A673 (cell line): ENCODE results near the gene SYP. TPM values are rescaled to one million over a fixed set of nuclear protein-coding genes. Genes with fewer than 3 reads are reported as not detected.

Source experiments
- BruUV-seq: library from RNA; stranded (reverse); fragments of 400-500 nt; replicated peaks from 2 replicates; lab custom pipeline; 2021; lab: Mats Ljungman, UMichigan
- CTCF ChIA-PET: fragments of 300-600 bp; sonication (Branson Sonifier 250); formaldehyde crosslinking; loops from one replicate; lab custom pipeline; 2022; ENCODE audit warnings: antibody characterized with exemption; lab: Charles Lee
- POLR2A ChIA-PET: fragments of 300-600 bp; sonication (Branson Sonifier 250); formaldehyde crosslinking; loops from one replicate; lab custom pipeline; 2022; ENCODE audit warnings: antibody characterized with exemption; ENCODE audit not compliant: low non-redundant PET; lab: Charles Lee
- DNase-seq: peaks from one replicate; pipeline ENCODE4 v3.0.0-alpha.2; 2015; ENCODE audit warnings: low spot score
- H3K27ac ChIP-seq: fragments of 200-600 bp; sonication (generic); 2 replicates; pipeline ENCODE4 v1.5.1; 2016; ENCODE audit warnings: mixed run types, low read depth, mild to moderate bottlenecking, mixed read lengths, antibody characterized with exemption, low read length; ENCODE audit not compliant: poor library complexity, severe bottlenecking
- H3K27me3 ChIP-seq: fragments of 200-600 bp; sonication (generic); replicated peaks from 2 replicates; pipeline ENCODE4 v1.6.1; 2017; ENCODE audit warnings: mixed run types, low read depth, mild to moderate bottlenecking, mixed read lengths, antibody characterized with exemption, low read length; ENCODE audit not compliant: insufficient read depth, poor library complexity
- H3K36me3 ChIP-seq: fragments of 200-600 bp; sonication (generic); 2 replicates; pipeline ENCODE4 v1.6.1; 2016; ENCODE audit warnings: mixed run types, mild to moderate bottlenecking, mixed read lengths, antibody characterized with exemption, low read length; ENCODE audit not compliant: insufficient read depth, poor library complexity, severe bottlenecking
- H3K4me1 ChIP-seq: fragments of 200-600 bp; sonication (generic); 2 replicates; pipeline ENCODE4 v1.6.1; 2017; ENCODE audit warnings: mixed run types, mild to moderate bottlenecking, mixed read lengths, antibody characterized with exemption, low read length; ENCODE audit not compliant: insufficient read depth, poor library complexity, severe bottlenecking
- H3K4me3 ChIP-seq: fragments of 200-600 bp; sonication (generic); 2 replicates; pipeline ENCODE4 v1.5.1; 2016; ENCODE audit warnings: low read depth, mixed run types, mild to moderate bottlenecking, mixed read lengths, low read length; ENCODE audit not compliant: poor library complexity, severe bottlenecking
- H3K9me3 ChIP-seq: fragments of 200-600 bp; sonication (generic); 2 replicates; pipeline ENCODE4 v1.6.1; 2016; ENCODE audit warnings: mixed run types, low read depth, mild to moderate bottlenecking, mixed read lengths, antibody characterized with exemption, low read length; ENCODE audit not compliant: poor library complexity, severe bottlenecking
- CTCF ChIP-seq: fragments of 300-800, 200-600 bp; sonication (generic); conservative IDR thresholded peaks from 2 replicates; pipeline ENCODE4 v1.5.1; 2017; ENCODE audit warnings: low read depth, mild to moderate bottlenecking, antibody characterized with exemption, low read length, moderate library complexity, mixed read lengths
- EZH2 ChIP-seq: fragments of 200-600 bp; sonication (generic); IDR thresholded peaks from 2 replicates; pipeline ENCODE4 v1.6.1; 2017; ENCODE audit warnings: borderline replicate concordance, low read depth, mild to moderate bottlenecking, mixed read lengths, antibody characterized with exemption, low read length; ENCODE audit not compliant: poor library complexity, severe bottlenecking
- intact Hi-C: fragments of 100-400 bp; cut with micrococcal nuclease; formaldehyde crosslinking; loops from one replicate; pipeline ENCODE4 v1.10.0; 2022; ENCODE audit not compliant: unreplicated experiment
- total RNA-seq: library from RNA; stranded (reverse); gene quantifications from 2 replicates; pipeline ENCODE4 v1.2.3, GENCODE V29; 2021

Gene SYP
- total RNA-seq, 1 experiment from 2014 or later: 14.6 TPM

DNA sequence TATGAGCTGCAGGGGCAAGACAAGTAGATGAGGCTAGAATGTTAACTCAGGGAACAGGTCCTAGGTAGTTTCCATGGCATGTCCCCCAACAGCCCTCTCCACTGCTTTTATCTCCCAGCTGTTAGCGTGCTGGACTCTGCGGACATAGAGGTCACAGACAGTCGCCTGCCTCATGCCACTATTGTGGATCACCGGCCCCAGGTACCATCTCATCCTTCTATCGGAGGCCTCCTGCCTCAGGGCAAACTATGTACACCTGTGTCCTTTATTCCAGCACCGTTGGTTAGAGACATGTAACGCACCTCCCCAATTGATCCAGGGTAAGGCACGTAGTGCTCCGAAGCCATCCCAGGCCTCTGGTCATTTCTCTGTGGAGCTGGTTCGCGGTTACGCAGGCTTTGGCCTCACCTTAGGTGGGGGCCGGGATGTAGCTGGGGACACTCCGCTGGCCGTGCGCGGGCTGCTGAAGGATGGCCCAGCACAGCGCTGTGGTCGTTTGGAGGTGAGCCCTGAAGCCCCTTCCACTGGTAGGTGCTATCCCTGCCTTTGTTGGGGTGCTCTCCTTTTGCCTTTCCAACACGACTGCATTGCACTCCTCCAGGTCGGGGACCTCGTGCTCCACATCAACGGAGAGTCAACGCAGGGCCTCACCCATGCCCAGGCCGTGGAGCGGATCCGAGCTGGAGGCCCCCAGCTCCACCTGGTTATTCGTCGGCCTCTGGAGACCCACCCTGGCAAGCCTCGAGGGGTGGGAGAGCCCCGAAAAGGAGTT, 35.2 kb downstream of the SYP start:
- TF ChIP-seq CTCF: no peak
- intact Hi-C loops: no loop called here
- Histone ChIP-seq H3K36me3 (no peaks in the 10 kb centered on the region), H3K9me3 (no peaks in the 10 kb centered on the region), H3K27me3 (no peaks in the 10 kb centered on the region), H3K4me3 (no peak overlapping the region), H3K27ac (no peak overlapping the region), H3K4me1 (peaks cover 6% of the 10 kb centered on the region)
- no TSS peak for BruUV-seq
- POLR2A ChIA-PET: no interaction called here
- CTCF ChIA-PET: interaction anchor here (0.9 kb wide), 1 partner anchor 9 kb away, joined by 3 read pairs; no protein-coding TSS in a partner anchor
- no peak for DNase-seq

DNA sequence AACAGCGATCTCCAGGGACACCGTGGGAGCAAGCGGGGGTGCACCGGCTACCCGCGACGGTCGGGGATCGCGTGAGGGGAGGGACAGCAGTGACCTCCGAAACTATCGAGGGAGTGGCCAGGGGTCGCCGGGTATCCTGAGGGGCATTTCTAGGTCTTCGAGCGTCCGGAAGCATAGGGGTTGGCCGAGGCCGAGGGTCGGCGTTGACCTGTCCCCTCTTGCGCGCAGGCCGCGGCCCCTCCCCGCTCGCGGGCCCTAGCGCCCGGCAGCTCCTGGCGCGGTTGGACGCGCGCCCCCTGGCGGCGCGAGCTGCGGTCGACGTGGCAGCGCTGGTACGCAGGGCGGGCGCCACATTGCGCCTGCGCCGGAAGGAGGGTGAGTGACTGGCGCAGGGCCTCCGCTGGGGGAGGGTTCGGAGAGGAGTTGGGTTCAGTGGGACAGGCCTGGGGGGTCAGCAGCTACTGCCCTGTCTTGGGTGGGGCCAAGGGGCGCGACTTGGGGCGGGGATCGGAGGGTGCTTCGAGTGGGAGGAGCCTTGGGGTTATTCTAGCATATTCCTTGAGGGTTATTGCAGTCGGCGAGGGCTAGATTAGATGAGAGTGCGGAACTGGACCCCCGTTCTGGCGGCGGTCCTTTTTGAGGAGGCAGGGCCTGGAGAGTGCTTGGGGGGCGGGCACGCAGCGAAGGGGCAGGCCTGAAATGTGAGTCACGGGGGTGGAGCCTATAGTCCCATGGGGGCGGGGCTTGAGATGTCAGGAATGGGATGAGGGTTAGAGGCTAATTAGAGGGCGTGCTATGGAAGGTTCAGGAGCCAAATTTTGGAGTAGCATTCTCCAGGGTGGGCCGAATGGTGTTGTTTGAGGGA, 36.2 kb downstream of the SYP start:
- peak; percentile 81 for DNase-seq
- intact Hi-C loops: no loop called here
- no peaks in the 10 kb centered on the region for H3K9me3 ChIP-seq
- H3K4me1 ChIP-seq: peaks cover 6% of the 10 kb centered on the region
- ChIA-PET POLR2A (no interaction called here), CTCF (interaction anchor here (0.6 to 1.0 kb wide), 3 partner anchors 11 to 83 kb away, joined by 3 to 6 read pairs (median 4); no protein-coding TSS in a partner anchor)
- no peaks in the 10 kb centered on the region for H3K27me3 ChIP-seq
- no peaks in the 10 kb centered on the region for H3K36me3 ChIP-seq
- peak overlapping the region; percentile 95 for H3K27ac ChIP-seq
- H3K4me3 ChIP-seq: peak overlapping the region; percentile 40
- TF ChIP-seq EZH2 (no peak), CTCF (peak; percentile 58)
- BruUV-seq: no TSS peak

DNA sequence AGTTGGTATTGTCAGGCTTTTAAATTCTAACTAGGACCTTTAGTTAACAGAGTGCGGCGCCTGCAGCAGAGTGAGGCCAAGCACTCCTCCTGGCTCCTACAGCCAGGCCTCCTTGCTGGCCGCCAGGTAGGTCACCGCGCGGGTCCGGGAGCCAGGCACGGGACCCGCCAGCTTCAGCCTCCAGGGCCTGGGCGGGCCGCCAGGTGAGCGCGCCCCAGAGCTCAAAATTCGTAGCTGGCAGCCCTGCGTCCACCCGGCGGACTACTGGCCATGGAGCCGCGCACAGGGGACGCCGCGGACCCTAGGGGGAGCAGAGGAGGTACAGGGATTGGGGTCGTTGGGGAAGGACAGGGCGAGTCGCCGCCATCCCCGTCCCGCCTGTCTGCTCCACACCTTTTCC, 37.4 kb downstream of the SYP start, which contains the start of gene MAGIX:
TSS of gene MAGIX (plus strand) at position 139 of the 400 bp plus-strand sequence. CDS start at position 271, 132 bp downstream.
- ChIA-PET POLR2A (no interaction called here), CTCF (no interaction called here)
- Histone ChIP-seq H3K27me3 (no peaks in the 10 kb centered on the region), H3K4me3 (peak within 1 kb of the TSS; percentile 40), H3K4me1 (peaks cover 6% of the 10 kb centered on the region), H3K36me3 (no peaks in the 10 kb centered on the region), H3K9me3 (no peaks in the 10 kb centered on the region), H3K27ac (peak within 1 kb of the TSS; percentile 95)
- TF ChIP-seq CTCF (no peak), EZH2 (no peak)
- no TSS peak for BruUV-seq
- intact Hi-C loops: no loop called here
- no peak for DNase-seq
